HepG2 (cell line): ENCODE measurements around the gene SPATA21. TPM values are rescaled to one million over a fixed set of nuclear protein-coding genes. Genes with fewer than 3 reads are reported as not detected.

Source experiments
- ELK4 ChIP-seq: sonication (generic); formaldehyde crosslinking; IDR thresholded peaks from 2 replicates; pipeline ENCODE4 v1.9.0; 2021; ENCODE audit warnings: missing genetic modification reagents, borderline replicate concordance
- HHEX ChIP-seq: IDR thresholded peaks from 2 replicates; pipeline ENCODE4 v1.6.1; 2016; ENCODE audit warnings: control low read depth
- NCOA2 ChIP-seq: sonication (generic); formaldehyde crosslinking; IDR thresholded peaks from 2 replicates; pipeline ENCODE4 v1.8.0; 2022; ENCODE audit warnings: inconsistent platforms
- NR2F1 ChIP-seq, 2 experiments: fragments of 450-650 bp in 1 of 2; formaldehyde crosslinking in 1 of 2; IDR thresholded peaks; 2 replicates each; pipeline versions ENCODE4 v1.5.0 to v1.6.1; 2016 to 2020; ENCODE audit warnings: mild to moderate bottlenecking in 1 of 2, missing compliant biosample characterization in 1 of 2, missing genetic modification reagents in 1 of 2, moderate library complexity in 1 of 2
- PLRG1 ChIP-seq: fragments of 450-650 bp; conservative IDR thresholded peaks from 2 replicates; pipeline ENCODE4 v1.6.1; 2016
- RELA ChIP-seq: sonication (generic); formaldehyde crosslinking; IDR thresholded peaks from 2 replicates; pipeline ENCODE4 v1.4.0; 2020; ENCODE audit warnings: missing genetic modification reagents
- RERE ChIP-seq: IDR thresholded peaks from 2 replicates; pipeline ENCODE4 v1.6.1; 2016; ENCODE audit warnings: low read depth, missing genetic modification reagents, missing compliant biosample characterization
- SALL1 ChIP-seq: sonication (generic); formaldehyde crosslinking; IDR thresholded peaks from 2 replicates; pipeline ENCODE4 v1.8.0; 2022; ENCODE audit warnings: mild to moderate bottlenecking, missing genetic modification reagents
- SRSF1 ChIP-seq: fragments of 200-400 bp; formaldehyde crosslinking; optimal IDR thresholded peaks from 2 replicates; pipeline ENCODE3; 2017; ENCODE audit warnings: mild to moderate bottlenecking, low read depth, low read length, moderate library complexity
- TMF1 ChIP-seq: sonication (generic); formaldehyde crosslinking; IDR thresholded peaks from 2 replicates; pipeline ENCODE4 v1.8.1; 2022; ENCODE audit warnings: low read depth, missing genetic modification reagents
- UBTF ChIP-seq: sonication (generic); formaldehyde crosslinking; IDR thresholded peaks from 2 replicates; pipeline ENCODE4 v1.4.0; 2020; ENCODE audit warnings: mild to moderate bottlenecking, missing genetic modification reagents
- ZBTB10 ChIP-seq: sonication (generic); formaldehyde crosslinking; IDR thresholded peaks from 2 replicates; pipeline ENCODE4 v1.4.0; 2020; ENCODE audit warnings: missing genetic modification reagents, borderline replicate concordance
- ZFP36 ChIP-seq: fragments of 150-350 bp; IDR thresholded peaks from 2 replicates; pipeline ENCODE4 v1.6.1; 2018; ENCODE audit warnings: borderline replicate concordance, low read length, low read depth; ENCODE audit not compliant: partially characterized antibody
- ZNF136 ChIP-seq: sonication (generic); formaldehyde crosslinking; IDR thresholded peaks from 2 replicates; pipeline ENCODE4 v1.8.1; 2022; ENCODE audit warnings: low read depth, mild to moderate bottlenecking, moderate library complexity, missing genetic modification reagents
- ZNF7 ChIP-seq: IDR thresholded peaks from 2 replicates; pipeline ENCODE4 v1.6.1; 2016; ENCODE audit warnings: missing biosample characterization, missing genetic modification reagents
- polyA plus RNA-seq, 8 experiments: library from polyadenylated mRNA; depleted of rRNA in 3 of 8; stranded (reverse) in 7 of 8; unstranded in 1 of 8; fragments of >200 nt; fragmentation: Illumina TruSeq in 4 of 8; extraction: Trizol in 4 of 8; gene quantifications; 2 replicates each; pipeline versions ENCODE4 v1.2.1 to v1.2.3, GENCODE V29; 2011 to 2016; ENCODE audit warnings: low read depth in 4 of 8, missing spikeins in 1 of 8, mixed read lengths in 1 of 8; ENCODE audit not compliant: insufficient read depth in 1 of 8
- total RNA-seq, 5 experiments: library from RNA; depleted of rRNA; stranded (reverse); fragments of >200 nt; fragmentation: Illumina TruSeq; extraction: Trizol; gene quantifications; 2 replicates each; pipeline ENCODE4 v1.2.3, GENCODE V29; 2016; ENCODE audit warnings: low read depth in 1 of 5

Gene SPATA21
- total and polyA plus RNA-seq, 2 of the 13 experiments (the other 11 are each of a cell fraction or from before 2014, with no cell fraction given): 0.80 to 1.4 TPM

- TF ChIP-seq ELK4 (CRISPR knock-in tag) (no peak), SALL1 (CRISPR knock-in tag) (peak; percentile 64), TMF1 (CRISPR knock-in tag) (no peak), NCOA2 (CRISPR knock-in tag) (no peak), UBTF (CRISPR knock-in tag) (peak; percentile 44; the same call in 1 of the 2 replicates), ZNF136 (CRISPR knock-in tag) (no peak), PLRG1 (no peak), SRSF1 (no peak), ZNF7 (no peak), NR2F1 (CRISPR knock-in tag; IDR thresholded peaks at IDR 0.05) (peak; percentile 52 to 63; a peak in 2 of 4 replicates), ZBTB10 (no peak), RELA (CRISPR knock-in tag) (peak; percentile 92; the same call in 1 of the 2 replicates), HHEX (CRISPR knock-in tag) (no peak), ZFP36 (no peak), RERE (CRISPR knock-in tag) (no peak)
Measured at GRCh38 chr1:16425125-16426025, 11.8 kb downstream of the SPATA21 start (continued).
